Kidney (tissue), 14 donors: ENCODE data around the gene GTF2F2. TPM values are rescaled to one million over a fixed set of nuclear protein-coding genes. Genes with fewer than 3 reads are reported as not detected.
A peak's percentile ranks its signal among the peaks of the same experiment; 100 is the strongest.

Source experiments
- DNase-seq, 5 donors: peaks; one replicate each; pipeline ENCODE4 v3.0.0-alpha.2; 2013 to 2020
- FAIRE-seq: peaks from 2 replicates; lab custom pipeline; 2012; peaks lifted over from hg19 to GRCh38; lab: Jason Lieb, UNC
- H3K27ac ChIP-seq, 2 donors: one replicate each; pipeline ENCODE4 v1.7.0; 2013; ENCODE audit warnings: low read depth in 2 of 2, low read length in 2 of 2, inconsistent platforms in 1 of 2
- H3K27me3 ChIP-seq: one replicate; pipeline ENCODE4 v1.7.1; 2013; ENCODE audit warnings: low read length, inconsistent platforms; ENCODE audit not compliant: control insufficient read depth, insufficient read depth
- H3K36me3 ChIP-seq, 3 donors: one replicate each; pipeline versions ENCODE4 v1.7.0 to v1.7.1; 2013; ENCODE audit warnings: low read length in 3 of 3, control low read depth in 1 of 3, inconsistent platforms in 1 of 3; ENCODE audit not compliant: insufficient read depth in 3 of 3, control insufficient read depth in 2 of 3
- H3K4me1 ChIP-seq, 3 donors: one replicate each; pipeline versions ENCODE4 v1.7.0 to v1.7.1; 2013; ENCODE audit warnings: low read length in 3 of 3, inconsistent platforms in 1 of 3, low read depth in 1 of 3; ENCODE audit not compliant: control insufficient read depth in 2 of 3, insufficient read depth in 2 of 3
- H3K4me3 ChIP-seq, 3 donors: one replicate each; pipeline versions ENCODE4 v1.7.0 to v1.8.1; 2013; ENCODE audit warnings: low read length in 3 of 3, control low read depth in 1 of 3, inconsistent platforms in 1 of 3
- H3K9ac ChIP-seq, 3 donors: one replicate each; pipeline versions ENCODE4 v1.7.0 to v1.7.1; 2013; ENCODE audit warnings: low read length in 3 of 3, control low read depth in 1 of 3, inconsistent platforms in 1 of 3
- H3K9me3 ChIP-seq, 3 donors: one replicate each; pipeline versions ENCODE4 v1.7.0 to v1.7.1; 2013; ENCODE audit warnings: low read length in 3 of 3, control low read depth in 1 of 3, inconsistent platforms in 1 of 3; ENCODE audit not compliant: control insufficient read depth in 2 of 3, insufficient read depth in 1 of 3
- CTCF ChIP-seq: IDR thresholded peaks from 3 replicates; pipeline ENCODE4 v1.5.1; 2012; ENCODE audit warnings: mild to moderate bottlenecking, moderate library complexity, borderline replicate concordance; ENCODE audit not compliant: insufficient read depth; ENCODE audit errors: extremely low read depth
- intact Hi-C: fragments of 100-400 bp; cut with DNase I; formaldehyde crosslinking; loops from one replicate; pipeline ENCODE4 v1.11.1; 2022
- polyA plus RNA-seq: library from polyadenylated mRNA; stranded (reverse); fragments of 350-450 nt; fragmentation: Illumina TruSeq; extraction: RNeasy Lipid Tissue Mini Kit (QIAGEN cat#74804); gene quantifications from one replicate; pipeline ENCODE4 v1.2.3, GENCODE V29; 2014; ENCODE audit warnings: low read depth, low replicate concordance; ENCODE audit not compliant: insufficient read depth
- total RNA-seq: library from RNA; stranded (reverse); fragmentation: NEBNext Ultra II Directional; extraction: Animal tissue kit (Norgen Biotek cat#: 25700); gene quantifications from one replicate; pipeline ENCODE4 v1.2.1, GENCODE V29; 2021
- donor health status: control.
- donor health status: control.
- donor health status: control.
- donor health status: control.
- donor health status: control.
- donor health status: DM: yes; HTN: yes; CAD: no.
- donor health status: Normal renal cell carcinoma (clear cell type).

Gene GTF2F2
- total and polyA plus RNA-seq, 2 donors from 2014 or later = 16.6 to 17.3 TPM

- Histone ChIP-seq H3K27ac (no peak overlapping the region), H3K9me3 (no peaks in the 10 kb centered on the region), H3K4me3 (no peak overlapping the region), H3K27me3 (no peaks in the 10 kb centered on the region), H3K4me1 (no peaks in the 10 kb centered on the region), H3K36me3 (no peaks in the 10 kb centered on the region), H3K9ac (no peak overlapping the region)
- no peak for TF ChIP-seq CTCF
- no peak for DNase-seq
- intact Hi-C loops = no loop called here
- no peak for FAIRE-seq
Observed at GRCh38 chr13:45149964-45150363, 29.7 kb downstream of the GTF2F2 start.

- TF ChIP-seq CTCF = no peak
- no peak overlapping the region for H3K9ac ChIP-seq
- intact Hi-C loops = no loop called here
- no peaks in the 10 kb centered on the region for H3K27me3 ChIP-seq
- DNase-seq (no peak), FAIRE-seq (no peak)
- no peak overlapping the region for H3K27ac ChIP-seq
- H3K4me3 ChIP-seq = no peak overlapping the region
- no peaks in the 10 kb centered on the region for H3K4me1 ChIP-seq
- H3K36me3 ChIP-seq = no peaks in the 10 kb centered on the region
- no peaks in the 10 kb centered on the region for H3K9me3 ChIP-seq
Observed at GRCh38 chr13:45156565-45157361, 36.5 kb downstream of the GTF2F2 start.

GRCh38 chr13:45162194-45162593 lies 41.9 kb downstream of the GTF2F2 start:
- DNase-seq = peak in 1 of 5 donors; percentile 9
- no peak overlapping the region for H3K9ac ChIP-seq
- H3K4me3 ChIP-seq = no peak overlapping the region
- peak overlapping the region in 1 of 2 donors; percentile 21 for H3K27ac ChIP-seq
- TF ChIP-seq CTCF = no peak
- no peaks in the 10 kb centered on the region for H3K4me1 ChIP-seq
- no peaks in the 10 kb centered on the region for H3K27me3 ChIP-seq
- no peaks in the 10 kb centered on the region for H3K36me3 ChIP-seq
- H3K9me3 ChIP-seq = no peaks in the 10 kb centered on the region
- intact Hi-C loops = no loop called here
- FAIRE-seq = no peak

GRCh38 chr13:45162821-45163220 lies 42.5 kb downstream of the GTF2F2 start:
- TF ChIP-seq CTCF = no peak
- FAIRE-seq (no peak), DNase-seq (no peak)
- no peaks in the 10 kb centered on the region for H3K36me3 ChIP-seq
- no peaks in the 10 kb centered on the region for H3K27me3 ChIP-seq
- intact Hi-C loops = no loop called here
- no peaks in the 10 kb centered on the region for H3K9me3 ChIP-seq
- no peaks in the 10 kb centered on the region for H3K4me1 ChIP-seq
- H3K27ac ChIP-seq = no peak overlapping the region
- H3K9ac ChIP-seq = no peak overlapping the region
- no peak overlapping the region for H3K4me3 ChIP-seq
